GM12874 (cell line): ENCODE measurements around the gene ITGAD.

Experiments used
- CTCF ChIP-seq: IDR thresholded peaks from 2 replicates; pipeline ENCODE4 v1.5.1; 2011; ENCODE audit warnings: low read depth, mild to moderate bottlenecking, control low read depth, low read length, moderate library complexity; ENCODE audit not compliant: insufficient read depth

Gene ITGAD

GRCh38 chr16:31397701-31398100, 4.6 kb downstream of the ITGAD start:
- TF ChIP-seq CTCF: no peak

- no peak for TF ChIP-seq CTCF
Observed at GRCh38 chr16:31400191-31400590, 7.1 kb downstream of the ITGAD start.

GRCh38 chr16:31401436-31401835, 8.3 kb downstream of the ITGAD start:
- TF ChIP-seq CTCF: no peak

GRCh38 chr16:31402687-31403086, 9.6 kb downstream of the ITGAD start:
- no peak for TF ChIP-seq CTCF

GRCh38 chr16:31403590-31404352, 10.6 kb downstream of the ITGAD start:
- TF ChIP-seq CTCF: no peak

GRCh38 chr16:31404353-31405064, 11.4 kb downstream of the ITGAD start:
- no peak for TF ChIP-seq CTCF

GRCh38 chr16:31407406-31407805, 14.3 kb downstream of the ITGAD start:
- no peak for TF ChIP-seq CTCF
